ENCODE results near the gene GCLC.

Gene GCLC

DNA sequence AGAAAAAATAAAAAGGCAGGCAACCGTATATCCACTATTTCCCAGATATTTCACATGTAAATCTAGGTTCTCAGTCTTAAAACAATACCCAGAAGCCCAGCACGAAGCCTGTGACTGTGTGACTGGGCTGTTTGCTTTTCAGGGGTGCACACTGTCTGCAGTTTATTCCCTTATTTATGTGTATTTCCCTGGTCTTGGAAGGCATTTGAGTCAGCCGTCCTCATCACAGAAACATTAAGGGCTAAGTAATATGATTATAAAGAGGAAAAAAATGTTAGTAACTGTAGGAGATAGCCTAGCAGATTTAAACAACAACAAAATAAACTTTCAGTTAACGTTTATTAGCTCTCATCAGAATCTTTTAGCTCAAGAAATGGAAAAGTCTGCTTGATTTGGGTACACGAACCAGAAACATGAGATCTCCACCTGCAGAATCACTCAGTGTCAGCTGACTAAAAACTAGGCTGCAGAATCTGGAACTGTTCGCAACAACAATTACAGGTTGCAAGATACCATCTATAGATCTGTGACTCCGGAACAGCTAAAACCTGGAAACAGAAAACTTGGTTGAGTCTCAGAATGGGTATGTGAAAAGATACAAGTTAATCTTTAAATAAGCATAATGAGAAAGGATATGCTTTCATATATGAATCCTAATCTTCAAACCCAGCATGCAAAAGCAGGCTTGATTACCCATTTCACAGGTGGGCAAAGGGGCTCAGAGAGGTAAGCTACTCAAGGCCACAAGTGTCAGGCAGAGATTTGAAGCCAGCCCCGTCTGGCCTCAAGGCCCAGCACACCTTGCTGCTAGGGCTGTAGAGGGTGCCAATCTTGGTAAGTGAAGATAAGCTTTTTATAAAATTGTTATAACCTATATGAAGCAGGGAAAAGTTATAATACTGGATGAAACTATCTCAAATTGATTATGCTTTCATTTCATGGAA, 21.1 kb downstream of the GCLC start:
- no peak for DNase-seq

DNA sequence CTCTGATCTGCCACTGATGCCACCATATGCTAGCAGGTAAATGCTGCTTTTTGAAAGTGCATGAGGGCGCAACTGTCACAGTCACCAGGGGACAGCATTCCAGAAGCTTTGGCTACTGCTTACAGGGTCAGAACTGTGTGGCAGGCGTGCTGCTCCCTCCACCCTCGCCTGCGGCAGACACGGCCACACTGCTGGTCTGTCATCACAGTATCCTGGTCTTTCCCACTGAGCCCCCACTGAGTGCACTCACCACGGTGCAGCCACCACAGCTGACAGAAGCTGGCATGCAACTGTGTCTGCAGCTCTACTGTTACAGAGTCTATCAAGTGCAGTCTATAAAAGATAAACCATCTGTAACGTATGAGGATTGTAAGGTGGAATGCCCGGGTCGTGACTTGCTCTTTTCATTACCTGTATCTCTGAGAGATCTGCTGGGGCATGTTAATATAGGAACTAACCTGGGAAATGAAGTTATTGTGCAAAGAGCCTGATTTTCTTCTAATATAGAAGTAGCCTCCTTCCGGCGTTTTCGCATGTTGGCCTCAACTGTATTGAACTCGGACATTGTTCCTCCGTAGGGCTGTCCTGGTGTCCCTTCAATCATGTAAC, 24.5 kb downstream of the GCLC start:
- no peak for DNase-seq

DNA sequence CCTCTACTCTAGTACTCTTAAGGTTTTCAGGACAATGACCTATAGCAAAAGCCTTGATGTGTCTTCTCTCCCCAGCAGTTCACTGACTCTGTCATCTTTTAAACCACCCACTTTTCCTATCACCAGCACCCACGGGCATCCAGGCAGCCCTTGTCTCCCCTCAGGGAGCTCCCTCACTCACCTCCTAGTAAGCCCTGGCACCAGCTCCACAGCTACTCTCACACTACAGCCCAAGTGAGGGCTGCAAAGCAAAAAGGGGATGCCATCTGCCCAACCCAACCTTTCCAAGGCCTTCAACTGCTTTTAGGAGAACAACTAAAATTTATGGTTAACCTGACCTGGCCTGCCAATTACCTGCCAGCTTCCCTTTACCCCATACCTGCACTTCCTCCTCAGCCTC, 26.0 kb downstream of the GCLC start:
- no peak for DNase-seq

DNA sequence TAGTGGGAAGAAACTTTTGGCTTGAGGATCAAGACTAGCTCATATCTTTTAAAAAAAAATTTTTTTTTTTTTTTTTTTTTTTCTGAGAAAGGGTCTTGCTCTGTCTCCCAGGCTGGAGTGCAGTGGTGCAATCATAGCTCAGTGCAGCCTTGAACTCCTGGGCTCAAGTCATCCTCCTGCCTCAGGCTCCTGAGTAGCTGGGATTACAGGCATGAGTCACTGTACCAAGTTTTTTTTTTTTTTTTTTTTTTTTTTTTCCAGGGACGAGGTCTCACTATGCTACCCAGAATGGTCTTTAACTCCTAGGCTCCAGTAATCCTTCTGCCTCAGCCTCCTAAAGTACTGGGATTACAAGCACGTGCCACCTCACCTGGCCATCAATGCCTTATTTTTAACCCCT, 27.9 kb downstream of the GCLC start:
- DNase-seq: no peak

DNA sequence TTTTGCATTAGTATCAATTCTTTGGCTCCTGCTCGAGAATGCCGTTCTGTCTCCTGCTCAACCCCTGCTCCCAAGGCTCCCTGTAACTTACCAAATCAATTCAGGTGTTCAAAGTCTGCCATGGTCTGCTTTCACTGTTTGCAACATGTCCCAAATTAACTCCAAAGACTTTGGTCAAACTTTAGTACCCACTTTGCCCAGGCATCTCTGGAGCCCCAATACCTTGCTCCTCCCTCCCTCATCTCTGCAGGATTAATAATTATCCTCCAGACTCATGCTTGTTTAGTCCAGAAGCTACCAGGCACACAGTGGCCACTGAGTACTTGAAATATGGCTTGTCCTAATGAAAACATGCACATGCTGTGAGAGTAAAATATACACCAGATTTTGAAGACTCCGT, 30.2 kb downstream of the GCLC start:
- DNase-seq: no peak

DNA sequence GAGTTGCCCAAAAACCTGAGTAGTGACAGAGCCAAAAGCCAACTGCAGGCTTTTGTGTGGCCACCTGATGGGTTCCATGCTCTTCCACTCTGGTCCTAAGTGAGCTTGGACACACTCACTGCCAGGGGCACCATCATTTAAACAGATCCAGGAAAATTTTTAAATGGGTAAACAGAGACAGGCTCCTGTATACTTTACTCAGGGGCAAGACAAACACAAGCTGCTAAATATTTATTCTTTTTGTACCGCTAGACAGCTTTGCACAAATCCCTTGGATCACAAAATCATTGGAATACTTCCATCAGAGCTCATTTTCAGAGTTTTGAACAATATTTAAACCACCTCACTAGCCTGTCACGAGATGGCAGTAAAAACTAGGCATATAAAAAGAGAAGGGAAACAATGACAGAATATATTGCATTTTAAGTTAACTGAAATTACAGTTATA, 31.4 kb downstream of the GCLC start:
- no peak for DNase-seq

DNA sequence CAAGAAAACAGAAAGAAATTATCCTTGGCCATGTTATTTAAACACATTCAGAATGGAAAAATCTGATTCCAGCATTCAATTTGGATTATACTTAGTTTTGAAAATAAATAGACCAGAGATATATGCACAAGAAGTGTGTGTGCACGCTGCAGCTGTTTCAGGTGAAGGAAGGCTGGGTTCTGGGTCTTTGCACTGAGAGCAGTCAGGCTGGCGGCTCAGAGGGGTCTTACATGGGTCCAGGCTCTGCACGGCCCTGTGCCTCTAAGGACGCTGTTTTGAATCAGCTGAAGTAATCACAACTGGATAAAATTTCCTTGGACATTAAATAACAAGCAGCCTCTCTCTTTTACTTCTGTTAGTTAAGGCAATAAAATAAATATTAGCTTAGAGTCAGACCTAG, 31.8 kb downstream of the GCLC start:
- DNase-seq: no peak

DNA sequence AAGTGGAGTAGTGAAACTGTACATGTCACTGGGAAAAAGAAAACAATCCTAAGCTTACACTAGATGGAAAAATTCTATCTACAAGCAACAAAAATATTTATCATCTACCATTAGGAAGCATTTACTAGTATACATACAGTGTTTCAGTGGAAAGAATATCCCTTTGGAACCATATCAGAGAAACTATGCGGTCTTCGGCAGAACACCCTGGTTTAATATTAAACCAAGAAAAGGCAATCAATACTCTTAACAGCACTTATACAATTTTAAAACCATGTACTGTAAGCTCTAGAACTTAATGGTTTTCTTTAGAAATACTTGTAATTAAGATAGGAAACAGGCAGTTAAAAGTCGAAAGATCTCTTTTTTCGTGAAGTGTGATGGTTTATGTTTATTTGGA, 32.3 kb downstream of the GCLC start:
- DNase-seq: no peak

DNA sequence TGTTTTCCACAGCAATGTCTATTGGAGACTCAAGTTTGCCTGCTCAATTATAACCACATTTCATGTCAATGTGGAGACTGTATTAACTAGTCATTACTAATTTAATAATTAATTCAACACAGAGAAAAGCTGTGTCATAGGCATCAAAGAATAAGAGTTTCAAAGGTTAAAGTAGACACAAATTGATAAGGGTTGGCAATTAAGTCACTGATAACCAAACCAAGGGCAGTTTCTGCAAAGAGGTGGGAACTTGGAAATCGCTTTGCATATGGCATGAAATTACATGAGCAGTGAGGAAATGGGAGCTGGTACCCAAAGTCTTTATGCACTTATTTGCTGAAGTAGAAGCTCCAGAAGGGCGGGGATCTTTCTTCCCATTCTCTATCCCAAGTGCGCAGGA, 34.2 kb downstream of the GCLC start:
- no peak for DNase-seq

DNA sequence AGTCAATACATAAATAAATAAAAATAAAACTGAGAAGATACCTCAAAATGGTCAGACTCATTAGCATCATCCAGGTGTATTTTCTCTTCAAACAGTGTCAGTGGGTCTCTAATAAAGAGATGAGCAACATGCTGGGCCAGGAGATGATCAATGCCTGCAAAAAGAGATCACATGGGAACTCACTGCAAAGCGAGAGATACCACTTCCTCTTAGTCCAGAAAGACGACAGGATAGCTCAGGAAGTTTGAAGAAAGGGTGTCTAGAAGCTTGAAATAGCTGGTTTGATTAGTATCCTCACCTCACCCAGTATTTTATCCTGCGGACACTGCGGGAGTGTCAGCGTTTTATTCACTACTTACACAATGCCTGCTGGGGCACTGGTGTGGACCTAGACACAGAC, 38.0 kb downstream of the GCLC start:
- no peak for DNase-seq

DNA sequence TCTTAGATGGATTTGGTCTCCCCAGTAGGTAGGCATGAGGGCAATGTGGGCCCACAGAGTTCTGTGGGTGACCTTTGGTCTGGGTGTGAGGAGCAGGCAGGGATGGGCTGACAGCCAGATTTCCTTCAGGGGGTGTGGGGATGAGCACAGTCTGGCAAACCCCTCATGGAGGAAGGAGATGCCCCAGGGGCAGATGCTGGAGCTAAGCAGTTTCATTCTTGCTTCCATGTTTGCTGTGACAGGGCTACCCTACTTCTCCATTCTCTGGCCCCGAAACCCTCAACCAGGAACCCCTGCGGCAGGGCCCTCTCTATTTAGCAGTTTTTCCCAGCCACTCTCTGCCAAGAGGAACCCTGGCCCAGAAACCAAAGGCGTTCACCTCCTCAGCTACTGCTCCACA, 40.4 kb downstream of the GCLC start:
- DNase-seq: no peak

DNA sequence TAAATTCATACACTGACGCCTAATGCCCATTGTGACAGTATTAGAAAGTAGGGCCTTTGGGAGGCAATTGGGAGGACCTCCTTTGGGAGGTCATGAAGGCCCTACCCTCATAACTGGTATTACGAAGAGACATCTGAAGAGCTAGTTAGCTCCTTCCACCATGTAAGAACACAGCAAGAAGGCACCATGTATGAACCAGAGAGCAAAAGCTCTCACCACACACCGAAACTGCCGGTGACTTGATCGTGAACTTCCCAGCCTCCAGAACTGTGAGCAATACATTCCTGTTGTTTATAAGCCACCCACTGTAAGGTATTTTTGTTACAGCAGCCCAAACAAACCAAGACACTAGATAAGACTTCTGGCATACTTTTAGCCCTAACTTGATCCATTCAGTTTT, 41.8 kb downstream of the GCLC start:
- no peak for DNase-seq

DNA sequence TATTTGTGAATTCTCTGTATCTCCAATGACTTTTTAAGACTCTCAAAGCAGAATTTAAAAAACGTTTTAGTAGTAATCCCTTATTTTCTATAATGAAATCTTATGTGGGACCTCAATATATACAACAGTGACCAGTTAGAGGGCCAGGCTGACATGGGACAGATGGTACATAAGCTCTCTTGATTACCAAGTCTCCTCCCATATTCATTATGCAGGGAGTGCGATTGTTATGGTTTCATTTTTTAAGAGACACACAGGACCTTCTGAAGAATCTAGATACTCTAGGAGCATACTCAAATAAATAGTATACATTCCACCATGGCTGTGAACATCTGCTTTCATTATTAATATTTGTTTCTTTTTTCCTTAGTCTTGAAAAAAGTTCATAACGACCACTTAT, 43.5 kb downstream of the GCLC start:
- no peak for DNase-seq

DNA sequence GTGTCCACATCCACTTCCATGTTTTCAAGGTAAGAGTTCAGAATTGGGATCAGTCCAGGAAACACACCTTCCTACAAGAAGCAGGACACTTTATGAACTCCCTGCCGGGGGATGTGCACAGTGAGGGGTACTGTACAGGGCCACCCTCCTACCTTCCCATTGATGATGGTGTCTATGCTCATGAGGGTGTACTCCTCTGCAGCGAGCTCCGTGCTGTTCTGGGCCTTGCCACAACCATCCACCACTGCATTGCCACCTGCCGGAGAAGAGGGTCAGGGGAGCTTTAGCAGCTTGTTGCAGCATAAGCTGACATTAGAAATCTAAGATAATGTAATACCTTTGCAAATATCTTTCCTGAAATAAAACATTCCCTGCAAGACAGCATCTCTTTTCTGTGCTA, 44.8 kb downstream of the GCLC start:
- DNase-seq: no peak

DNA sequence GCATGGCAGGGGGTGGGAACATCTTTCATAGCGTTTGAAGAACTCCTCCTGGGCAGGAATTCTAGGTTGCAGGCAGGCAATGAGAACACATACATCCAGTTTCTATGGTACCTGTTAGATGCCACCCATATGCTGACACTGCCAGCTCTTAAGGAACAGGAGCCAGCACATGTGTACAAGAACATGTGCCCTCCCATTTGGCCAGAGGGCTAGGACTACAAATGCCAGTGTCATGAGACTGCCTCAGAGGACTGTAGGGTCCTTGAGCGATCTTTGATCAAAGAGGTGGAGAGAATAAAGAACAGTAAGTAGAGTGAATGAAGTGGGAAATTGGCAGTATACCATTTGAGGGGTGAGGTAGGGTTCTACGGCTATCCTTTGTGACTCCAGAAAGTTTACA, 45.8 kb downstream of the GCLC start:
- no peak for DNase-seq

DNA sequence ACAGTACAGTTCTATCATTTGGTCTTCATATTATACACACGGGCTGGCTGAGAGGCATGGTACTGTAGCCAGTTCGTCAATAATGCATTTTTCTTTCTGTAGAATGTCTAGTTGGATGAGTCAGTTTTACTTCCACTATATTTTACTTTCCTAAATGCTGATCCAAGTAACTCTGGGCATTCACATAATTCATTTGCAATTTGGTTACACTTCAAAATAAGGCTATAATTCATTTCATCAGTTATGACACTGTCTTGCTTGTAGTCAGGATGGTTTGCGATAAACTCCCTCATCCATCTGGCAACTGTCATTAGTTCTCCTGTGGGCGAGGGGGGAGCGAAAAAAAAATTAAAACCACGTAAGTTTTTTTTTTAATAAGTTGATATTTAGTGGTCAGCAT, 46.3 kb downstream of the GCLC start:
- no peak for DNase-seq

DNA sequence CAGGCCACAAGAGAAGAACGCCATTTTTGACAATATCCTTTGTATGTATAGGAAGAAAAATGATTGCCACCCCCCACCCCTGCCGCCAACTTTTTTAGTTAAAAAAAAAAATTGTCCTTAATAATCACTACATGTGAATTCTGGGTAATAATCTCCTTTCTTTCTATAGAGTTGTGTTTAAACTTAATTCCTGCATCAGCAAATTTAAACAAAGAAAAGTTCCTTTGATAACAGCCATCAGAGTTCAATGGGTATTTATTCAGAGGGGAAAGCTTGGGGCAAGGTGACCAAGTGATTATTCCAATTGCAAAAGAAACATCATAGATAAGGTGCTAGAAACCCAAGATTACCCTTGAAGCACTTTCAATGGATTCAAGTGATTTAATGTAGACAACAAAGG, 47.0 kb downstream of the GCLC start:
- no peak for DNase-seq

DNA sequence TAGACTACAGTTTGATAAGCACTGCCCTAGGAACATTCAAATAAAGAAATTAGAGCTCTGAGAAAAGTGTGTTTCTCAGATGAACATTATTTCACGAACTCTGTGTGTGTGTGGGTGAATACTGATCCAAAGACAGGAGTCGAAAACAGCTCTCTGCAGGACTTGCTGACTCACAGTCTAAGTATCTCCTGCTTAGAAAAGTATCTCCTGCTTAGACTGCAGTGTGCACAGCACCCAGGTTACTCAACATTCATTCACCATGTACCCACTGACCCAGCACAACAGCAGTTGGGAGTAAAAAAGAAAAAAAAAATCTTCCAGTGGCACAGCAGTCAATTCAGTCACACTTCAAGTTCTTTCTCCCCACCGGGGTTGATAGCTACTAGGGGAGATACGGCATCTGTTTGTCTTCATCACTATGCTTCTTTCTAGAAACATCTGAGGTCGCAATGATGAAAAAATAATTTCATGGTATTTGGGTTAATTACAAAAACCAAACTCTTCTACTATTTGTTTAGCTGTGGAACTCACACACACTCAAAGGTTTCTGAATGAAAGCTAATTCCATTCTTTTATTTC, 48.0 kb downstream of the GCLC start:
- DNase-seq: no peak

DNA sequence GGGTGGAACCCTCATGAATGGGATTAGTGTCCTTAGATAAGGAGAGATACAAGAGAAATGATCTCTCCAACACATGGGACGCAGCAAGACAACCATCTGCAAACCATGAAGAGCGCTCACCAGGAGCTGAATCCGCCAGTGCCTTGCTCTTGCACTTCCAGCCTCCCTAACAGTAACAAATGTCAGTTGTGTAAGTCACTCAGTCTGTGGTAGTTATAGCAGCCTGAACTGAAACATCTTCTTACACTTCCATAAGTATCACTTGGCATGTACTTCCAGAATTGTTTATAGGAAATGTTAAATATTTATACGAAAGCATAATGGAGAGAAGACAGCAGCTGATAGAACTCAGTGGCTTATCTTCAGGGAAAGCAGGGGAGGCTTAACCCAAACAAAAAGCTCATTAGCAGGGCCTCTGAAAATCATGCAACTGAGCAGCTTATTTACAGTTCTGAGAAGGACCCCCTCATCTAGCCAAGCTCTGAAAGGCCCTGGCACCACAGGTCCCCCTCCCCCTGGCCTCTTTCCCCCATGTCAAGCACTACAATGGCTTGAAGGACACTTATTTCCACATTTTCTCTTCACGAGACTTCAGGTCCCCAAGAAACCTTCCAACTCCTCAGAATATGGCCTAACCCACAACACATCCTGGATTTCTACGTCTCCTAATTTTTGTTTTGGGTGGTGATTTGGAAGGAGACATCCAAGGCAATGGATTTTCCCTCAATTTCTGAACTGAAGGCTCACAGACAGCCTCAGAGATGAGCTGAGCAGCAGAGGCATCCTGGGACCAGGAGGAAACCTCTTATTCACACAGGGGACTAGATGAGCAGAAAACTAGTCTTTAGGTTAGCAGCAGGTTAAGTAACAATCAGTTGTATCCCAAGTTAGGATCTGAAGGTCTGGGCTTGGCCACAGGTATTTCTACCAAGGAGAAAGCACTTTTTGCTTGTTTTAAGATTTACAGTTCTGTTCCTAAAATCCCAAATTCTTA, 49.1 kb downstream of the GCLC start:
- no peak for DNase-seq

DNA sequence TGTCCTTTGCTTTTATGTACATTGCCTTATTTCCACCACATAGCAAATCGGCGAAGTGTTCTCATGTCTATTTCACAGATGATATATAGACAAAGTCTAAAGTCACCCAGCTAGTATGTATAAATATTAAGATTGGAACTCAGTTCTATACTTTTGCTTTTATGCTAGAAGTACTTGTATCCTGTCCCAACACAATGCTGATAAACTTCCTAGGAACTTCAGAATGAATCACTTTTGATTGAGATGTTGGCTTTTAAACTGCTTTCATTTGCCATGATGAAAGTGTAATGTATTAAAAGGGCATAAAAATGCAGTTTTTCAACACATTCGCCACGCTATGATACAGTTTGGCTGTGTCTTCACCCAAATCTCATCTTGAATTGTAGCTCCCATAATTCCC, 50.8 kb downstream of the GCLC start:
- DNase-seq: no peak

DNA sequence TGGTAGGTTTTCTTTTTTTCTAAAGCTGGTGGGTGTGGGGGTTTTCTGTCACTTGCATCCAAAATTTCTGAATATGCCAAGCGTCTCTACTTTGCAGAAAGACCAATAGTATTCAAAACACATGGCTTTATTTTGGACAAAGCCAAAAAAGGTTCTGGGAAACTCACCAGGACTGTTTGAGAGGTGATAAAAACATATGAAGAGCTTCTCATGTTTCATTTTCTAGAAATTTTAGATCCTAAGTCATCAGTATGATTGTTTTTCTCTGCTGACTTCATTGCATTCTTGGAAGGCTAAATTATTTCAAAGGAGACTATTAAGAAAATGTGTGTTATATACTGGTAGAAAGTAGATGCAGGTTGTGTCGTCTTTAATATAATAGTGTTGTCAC, 51.3 kb downstream of the GCLC start:
- no peak for DNase-seq

DNA sequence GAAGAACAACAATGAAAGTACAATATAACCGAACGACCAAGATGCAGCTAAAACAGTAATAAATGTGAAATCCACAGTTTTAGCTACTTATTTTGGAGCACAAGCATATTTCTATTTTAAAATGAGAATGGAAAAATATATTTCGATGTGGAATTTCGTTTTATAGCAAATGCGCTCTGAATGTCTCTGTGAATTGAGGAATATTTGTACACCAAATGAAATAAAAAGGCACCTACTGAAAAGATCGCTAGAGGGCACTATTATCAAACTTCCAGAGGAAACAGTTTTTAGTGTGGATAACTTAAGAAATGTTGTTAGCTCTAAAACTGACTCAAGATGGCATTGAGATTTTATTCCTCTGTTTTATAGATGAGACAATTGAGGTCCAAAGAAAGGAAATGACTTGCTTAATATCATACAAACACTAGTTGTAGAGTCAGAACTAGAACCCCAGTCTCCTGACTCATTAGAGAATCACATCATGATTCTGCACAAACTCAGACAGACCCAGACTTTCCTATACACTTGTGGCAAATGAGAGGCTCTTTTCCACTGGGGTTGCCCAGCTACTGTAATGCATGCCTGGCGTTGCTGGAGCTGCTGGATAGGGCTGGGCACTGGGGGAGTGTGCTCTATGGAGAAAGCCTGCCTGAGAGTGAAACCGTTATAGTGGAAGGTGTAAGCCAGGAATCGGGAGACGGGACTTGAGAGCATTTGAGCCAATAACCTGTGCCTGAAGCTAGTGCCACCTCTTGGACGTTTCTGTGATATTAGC, 51.9 kb downstream of the GCLC start:
- DNase-seq: peak; percentile 80

Data from hematopoietic multipotent progenitor cell treated with erythropoietin and hydrocortisone succinate and interleukin-3 and kit ligand, for 8 days (in vitro differentiated cells).